GM18907 (cell line): ENCODE results near the gene DYRK3.
A peak's percentile ranks its signal among the peaks of the same experiment; 100 is the strongest.
"Not testable (repeated sequence)": the region's sequence is repeated elsewhere in the genome, so short reads cannot be mapped to it uniquely, and the experiment has no call there.

ENCODE experiments used
- ATAC-seq: cut with Tn5 transposase; IDR thresholded peaks from one replicate; pipeline ENCODE4 v1.9.1; 2021; ENCODE audit warnings: mild to moderate bottlenecking, moderate library complexity; ENCODE audit not compliant: unreplicated experiment

Gene DYRK3

GRCh38 chr1:206628916-206629315 is 6.4 kb upstream of the DYRK3 start:
- no peak for ATAC-seq

- ATAC-seq: peak; percentile 31
These were observed 4.2 kb upstream of the DYRK3 start for GRCh38 chr1:206631085-206631509.

- ATAC-seq: no peak
These were observed 1.6 kb upstream of the DYRK3 start for GRCh38 chr1:206633708-206634121.

GRCh38 chr1:206634365-206635079 is 814 bp upstream of the DYRK3 start:
- ATAC-seq: no peak

- peak; percentile 10 for ATAC-seq
These were observed 626 bp downstream of the DYRK3 start for GRCh38 chr1:206635978-206636345.

- no peak for ATAC-seq
These were observed 1.3 kb downstream of the DYRK3 start for GRCh38 chr1:206636671-206637070.

GRCh38 chr1:206637605-206638004 is 2.3 kb downstream of the DYRK3 start:
- ATAC-seq: no peak

- not testable (repeated sequence) for ATAC-seq
These were observed 6.7 kb downstream of the DYRK3 start for GRCh38 chr1:206642074-206642473.

GRCh38 chr1:206643118-206643698 is 7.9 kb downstream of the DYRK3 start:
- ATAC-seq: no peak

- ATAC-seq: no peak
These were observed 11.2 kb downstream of the DYRK3 start for GRCh38 chr1:206646504-206646903.

- ATAC-seq: no peak
These were observed 11.9 kb downstream of the DYRK3 start for GRCh38 chr1:206647224-206647623.

GRCh38 chr1:206649261-206649921 is 14.1 kb downstream of the DYRK3 start:
- no peak for ATAC-seq

GRCh38 chr1:206651014-206651413 is 15.7 kb downstream of the DYRK3 start:
- no peak for ATAC-seq

- ATAC-seq: no peak
These were observed 16.9 kb downstream of the DYRK3 start for GRCh38 chr1:206651958-206652890.

GRCh38 chr1:206653715-206654459 is 18.6 kb downstream of the DYRK3 start:
- ATAC-seq: no peak

- ATAC-seq: no peak
These were observed 19.5 kb downstream of the DYRK3 start for GRCh38 chr1:206654828-206655227.

GRCh38 chr1:206655471-206655882 is 20.1 kb downstream of the DYRK3 start:
- no peak for ATAC-seq

GRCh38 chr1:206656936-206657335 is 21.6 kb downstream of the DYRK3 start:
- no peak for ATAC-seq

- no peak for ATAC-seq
These were observed 22.4 kb downstream of the DYRK3 start for GRCh38 chr1:206657751-206658150.

- no peak for ATAC-seq
These were observed 23.1 kb downstream of the DYRK3 start for GRCh38 chr1:206658264-206658980.
